Measurements from ENCODE around the gene TTLL8. TPM values are rescaled to one million over a fixed set of nuclear protein-coding genes. Genes with fewer than 3 reads are reported as not detected.

The TTLL8 gene
- total RNA-seq, 4 donors from 2014 or later = not detected

DNA sequence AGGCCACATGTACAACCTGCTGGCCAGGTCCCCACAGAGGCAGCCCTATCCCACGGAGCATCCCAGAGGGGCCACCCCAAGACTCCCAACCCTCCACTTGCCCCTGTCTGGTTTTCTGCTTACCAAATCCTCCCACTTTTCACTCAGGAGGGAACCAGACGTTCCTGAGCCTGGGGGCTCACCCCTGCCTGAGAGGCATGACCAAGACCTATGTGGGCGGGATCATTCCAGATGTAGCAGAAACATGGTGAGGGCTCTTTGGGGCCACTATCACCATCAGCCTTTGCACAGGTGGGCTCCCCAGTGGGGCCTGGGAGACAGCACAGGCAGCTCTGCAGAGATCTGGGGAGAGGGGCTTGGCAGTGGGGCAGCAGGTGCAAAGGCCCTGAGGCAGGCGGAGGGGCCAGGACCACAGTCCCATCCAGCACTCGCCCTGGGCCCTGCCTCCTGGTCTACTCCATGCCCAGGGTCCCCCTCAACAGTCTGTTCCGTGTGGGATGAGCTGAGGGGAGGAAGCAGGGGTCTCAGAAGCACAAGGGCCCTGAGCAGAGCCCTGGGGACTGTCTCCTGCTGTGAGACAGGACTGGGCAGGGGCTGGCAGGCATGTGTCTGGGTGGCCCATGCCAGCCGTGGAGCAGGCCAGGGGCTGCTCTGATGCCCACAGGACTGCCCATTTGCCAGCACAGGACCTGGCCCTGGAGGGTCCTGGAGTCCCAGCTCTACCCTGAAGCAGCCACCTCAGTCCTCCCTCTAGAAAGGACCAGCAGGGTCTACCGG is 88.2 kb downstream of the TTLL8 start:
- H3K4me3 ChIP-seq = no peak overlapping the region
- peak overlapping the region; percentile 84 to 92 (median 90) for H3K27ac ChIP-seq
- 79% methylated on average over 8 of the region's 8 CpGs; no CpG with 5 or more reads in 1 of the 2 donors for WGBS, 2 donors (ENCODE audit: low coverage in 1 of 2)
- intact Hi-C loops (cut with DNase I; ENCODE audit: low total_unique reads) (no loop called here), in situ Hi-C loops (cut with MboI; ENCODE audit: low pct_ligation_motif_present in 1 of 4, low pct_unique_long_range_greater_than_20kb in 1 of 4, low sequenced_read_pairs in 3 of 4) (loop anchor here in 1 of 4 donors (25.0 kb wide), 1 partner anchor 108 kb away; the partner anchor contains the start of gene ZBED4)
- H3K27me3 ChIP-seq = no peaks in the 10 kb centered on the region
- H3K9me3 ChIP-seq = no peaks in the 10 kb centered on the region
- H3K36me3 ChIP-seq = no peaks in the 10 kb centered on the region
- H3K4me1 ChIP-seq = peaks cover 28 to 48% (median 44%) of the 10 kb centered on the region in 4 donors
- TF ChIP-seq, protein P1, sequence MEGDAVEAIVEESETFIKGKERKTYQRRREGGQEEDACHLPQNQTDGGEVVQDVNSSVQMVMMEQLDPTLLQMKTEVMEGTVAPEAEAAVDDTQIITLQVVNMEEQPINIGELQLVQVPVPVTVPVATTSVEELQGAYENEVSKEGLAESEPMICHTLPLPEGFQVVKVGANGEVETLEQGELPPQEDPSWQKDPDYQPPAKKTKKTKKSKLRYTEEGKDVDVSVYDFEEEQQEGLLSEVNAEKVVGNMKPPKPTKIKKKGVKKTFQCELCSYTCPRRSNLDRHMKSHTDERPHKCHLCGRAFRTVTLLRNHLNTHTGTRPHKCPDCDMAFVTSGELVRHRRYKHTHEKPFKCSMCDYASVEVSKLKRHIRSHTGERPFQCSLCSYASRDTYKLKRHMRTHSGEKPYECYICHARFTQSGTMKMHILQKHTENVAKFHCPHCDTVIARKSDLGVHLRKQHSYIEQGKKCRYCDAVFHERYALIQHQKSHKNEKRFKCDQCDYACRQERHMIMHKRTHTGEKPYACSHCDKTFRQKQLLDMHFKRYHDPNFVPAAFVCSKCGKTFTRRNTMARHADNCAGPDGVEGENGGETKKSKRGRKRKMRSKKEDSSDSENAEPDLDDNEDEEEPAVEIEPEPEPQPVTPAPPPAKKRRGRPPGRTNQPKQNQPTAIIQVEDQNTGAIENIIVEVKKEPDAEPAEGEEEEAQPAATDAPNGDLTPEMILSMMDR (IDR thresholded peaks at IDR 0.05) = no peak
- TF ChIP-seq EP300 (IDR thresholded peaks at IDR 0.05; ENCODE audit: low read depth) (no peak), POLR2A (IDR thresholded peaks at IDR 0.05) (no peak), POLR2AphosphoS5 (IDR thresholded peaks at IDR 0.05) (no peak)
- DNase-seq = no peak

DNA sequence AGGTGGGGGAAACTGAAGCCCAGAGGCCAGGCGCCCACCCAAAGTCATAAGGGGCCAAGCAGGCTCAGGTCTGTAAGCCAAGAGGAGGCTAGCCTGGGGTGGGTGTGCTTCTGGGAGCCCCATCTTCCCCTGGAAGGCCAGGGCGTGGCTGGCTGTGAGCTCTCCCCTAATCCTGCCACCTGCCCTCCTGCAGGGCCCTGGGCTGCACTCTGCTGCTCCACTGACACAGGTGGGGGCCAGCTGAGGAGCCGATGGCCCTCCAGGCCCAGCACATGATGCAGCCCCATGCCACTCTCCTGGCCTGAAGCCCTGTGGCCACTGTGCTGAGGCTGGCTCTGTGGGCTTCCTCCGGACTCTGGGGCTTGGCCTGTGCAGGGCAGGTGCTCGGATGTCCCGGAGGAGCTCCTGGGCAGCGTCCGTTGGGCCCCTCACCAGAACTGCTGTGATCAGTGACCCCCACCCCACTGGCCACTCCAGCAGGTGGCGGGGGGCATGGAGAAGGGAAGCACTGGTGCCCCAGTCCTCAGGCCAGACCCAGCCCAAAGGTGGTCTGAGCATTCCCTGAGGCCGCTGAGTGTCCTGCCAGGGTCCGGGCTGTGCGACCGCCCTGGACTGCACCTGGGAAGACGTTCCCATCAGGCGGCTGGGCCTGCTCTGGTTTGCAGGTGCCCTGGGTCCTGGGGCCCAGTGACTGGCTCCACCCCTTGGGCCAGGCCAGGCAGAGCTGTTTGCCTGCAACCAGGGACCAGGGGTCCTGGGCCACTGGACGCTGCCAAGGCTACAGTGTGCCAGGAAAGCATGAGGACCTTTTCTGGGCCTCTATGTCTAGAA is 89.1 kb downstream of the TTLL8 start:
- Histone ChIP-seq H3K27me3 (no peaks in the 10 kb centered on the region), H3K4me3 (no peak overlapping the region), H3K27ac (peak overlapping the region in 3 of 4 donors; percentile 94 to 95 (median 95)), H3K9me3 (no peaks in the 10 kb centered on the region), H3K36me3 (no peaks in the 10 kb centered on the region), H3K4me1 (peaks cover 35 to 55% (median 50%) of the 10 kb centered on the region in 4 donors)
- in situ Hi-C loops (cut with MboI; ENCODE audit: low pct_ligation_motif_present in 1 of 4, low pct_unique_long_range_greater_than_20kb in 1 of 4, low sequenced_read_pairs in 3 of 4) = loop anchor here in 1 of 4 donors (25.0 kb wide), 1 partner anchor 107 kb away; the partner anchor contains the start of gene ZBED4
- 96% methylated on average over 13 of the region's 16 CpGs; no CpG with 5 or more reads in 1 of the 2 donors for WGBS, 2 donors (ENCODE audit: low coverage in 1 of 2)
- DNase-seq = no peak
- TF ChIP-seq POLR2AphosphoS5 (IDR thresholded peaks at IDR 0.05) (no peak), POLR2A (IDR thresholded peaks at IDR 0.05) (no peak), EP300 (IDR thresholded peaks at IDR 0.05; ENCODE audit: low read depth) (no peak)
- TF ChIP-seq, protein P1 (IDR thresholded peaks at IDR 0.05) = no peak
- intact Hi-C loops (cut with DNase I; ENCODE audit: low total_unique reads) = no loop called here

Other genes with a start within 250 kb of the TTLL8 start
- gene BRD1, start 230.4 kb downstream of the TTLL8 start, total RNA-seq = 10 to 100 TPM; 43.4 to 70.5 (median 50.3) TPM
- gene ZBED4, start 204.5 kb downstream of the TTLL8 start, total RNA-seq = 10 to 100 TPM; 19.9 to 30.7 (median 24.9) TPM
- gene ALG12, start 139.9 kb downstream of the TTLL8 start, total RNA-seq = 10 to 100 TPM; 10.1 to 24.4 (median 18.3) TPM
- gene CRELD2, start 139.7 kb downstream of the TTLL8 start, total RNA-seq = 10 to 100 TPM; 31.0 to 37.9 (median 36.4) TPM
- 100 to 1,000 TPM; 115 to 290 (median 147) TPM for gene PIM3, start 97.5 kb downstream of the TTLL8 start, total RNA-seq
- 1 to 10 TPM in 2 of 4 donors, under 1 TPM in 2; 0.32 to 2.2 (median 1.3) TPM for gene IL17REL, start 45.5 kb downstream of the TTLL8 start, total RNA-seq
- gene MLC1, start 27.1 kb upstream of the TTLL8 start, total RNA-seq = not detected
- under 1 TPM in 3 of 4 donors, not detected in 1; 0.20 to 0.48 (median 0.41) TPM for gene MOV10L1, start 31.7 kb upstream of the TTLL8 start, total RNA-seq
- gene PANX2, start 112.4 kb upstream of the TTLL8 start, total RNA-seq = under 1 TPM in 1 of 4 donors, not detected in 3; 0.32 TPM
- 100 to 1,000 TPM in 1 of 4 donors, 10 to 100 TPM in 3; 40.6 to 109 (median 69.4) TPM for gene TRABD, start 127.6 kb upstream of the TTLL8 start, total RNA-seq
- 10 to 100 TPM; 27.3 to 91.3 (median 35.1) TPM for gene SELENOO, start 142.7 kb upstream of the TTLL8 start, total RNA-seq
- gene TUBGCP6, start 186.7 kb upstream of the TTLL8 start, total RNA-seq = 100 to 1,000 TPM in 1 of 4 donors, 10 to 100 TPM in 3; 43.8 to 110 (median 73.1) TPM
- 100 to 1,000 TPM in 2 of 4 donors, 10 to 100 TPM in 2; 66.8 to 618 (median 142) TPM for gene HDAC10, start 193.0 kb upstream of the TTLL8 start, total RNA-seq
- 1 to 10 TPM; 1.1 to 9.4 (median 3.3) TPM for gene MAPK12, start 203.4 kb upstream of the TTLL8 start, total RNA-seq
- gene MAPK11, start 212.1 kb upstream of the TTLL8 start, total RNA-seq = 1 to 10 TPM; 1.6 to 6.4 (median 2.7) TPM
- 100 to 1,000 TPM; 305 to 880 (median 460) TPM for gene PLXNB2, start 249.3 kb upstream of the TTLL8 start, total RNA-seq